ENCODE data around the gene TRAF2.

DNA sequence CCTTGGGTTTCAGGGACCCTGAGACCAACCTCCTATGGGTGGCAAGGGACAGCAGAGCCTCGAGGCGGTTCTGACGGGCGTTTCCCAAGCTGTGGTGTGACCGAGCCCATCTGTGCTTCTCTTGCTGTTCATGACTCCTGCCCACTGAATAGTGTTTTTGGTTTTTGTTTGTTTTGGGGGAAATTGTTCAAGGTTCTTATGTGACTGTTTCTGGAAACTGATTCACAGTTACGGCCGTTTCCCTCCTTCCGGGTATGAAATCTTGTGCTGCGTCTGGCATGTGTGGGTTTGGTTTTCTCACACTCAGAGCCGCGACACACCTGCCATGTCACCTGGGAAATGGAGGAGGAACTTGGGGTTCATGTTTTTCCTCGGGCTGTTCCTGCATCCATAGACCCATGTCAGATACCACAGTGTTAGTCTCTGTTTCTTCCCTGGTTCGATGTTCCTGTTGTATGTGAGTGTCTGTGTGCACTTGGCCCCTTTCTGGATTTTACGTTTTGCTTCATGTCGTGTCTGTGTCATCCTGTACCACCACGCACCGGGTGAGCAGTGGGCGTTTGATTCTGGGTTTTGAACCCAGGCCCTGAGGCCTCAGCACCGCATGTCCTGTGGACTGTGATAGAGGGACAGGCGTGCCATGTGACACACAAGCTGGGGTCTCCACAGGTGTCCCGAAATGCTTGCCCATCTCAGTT is 29.5 kb downstream of the TRAF2 start:
- TF ChIP-seq, protein P1, sequence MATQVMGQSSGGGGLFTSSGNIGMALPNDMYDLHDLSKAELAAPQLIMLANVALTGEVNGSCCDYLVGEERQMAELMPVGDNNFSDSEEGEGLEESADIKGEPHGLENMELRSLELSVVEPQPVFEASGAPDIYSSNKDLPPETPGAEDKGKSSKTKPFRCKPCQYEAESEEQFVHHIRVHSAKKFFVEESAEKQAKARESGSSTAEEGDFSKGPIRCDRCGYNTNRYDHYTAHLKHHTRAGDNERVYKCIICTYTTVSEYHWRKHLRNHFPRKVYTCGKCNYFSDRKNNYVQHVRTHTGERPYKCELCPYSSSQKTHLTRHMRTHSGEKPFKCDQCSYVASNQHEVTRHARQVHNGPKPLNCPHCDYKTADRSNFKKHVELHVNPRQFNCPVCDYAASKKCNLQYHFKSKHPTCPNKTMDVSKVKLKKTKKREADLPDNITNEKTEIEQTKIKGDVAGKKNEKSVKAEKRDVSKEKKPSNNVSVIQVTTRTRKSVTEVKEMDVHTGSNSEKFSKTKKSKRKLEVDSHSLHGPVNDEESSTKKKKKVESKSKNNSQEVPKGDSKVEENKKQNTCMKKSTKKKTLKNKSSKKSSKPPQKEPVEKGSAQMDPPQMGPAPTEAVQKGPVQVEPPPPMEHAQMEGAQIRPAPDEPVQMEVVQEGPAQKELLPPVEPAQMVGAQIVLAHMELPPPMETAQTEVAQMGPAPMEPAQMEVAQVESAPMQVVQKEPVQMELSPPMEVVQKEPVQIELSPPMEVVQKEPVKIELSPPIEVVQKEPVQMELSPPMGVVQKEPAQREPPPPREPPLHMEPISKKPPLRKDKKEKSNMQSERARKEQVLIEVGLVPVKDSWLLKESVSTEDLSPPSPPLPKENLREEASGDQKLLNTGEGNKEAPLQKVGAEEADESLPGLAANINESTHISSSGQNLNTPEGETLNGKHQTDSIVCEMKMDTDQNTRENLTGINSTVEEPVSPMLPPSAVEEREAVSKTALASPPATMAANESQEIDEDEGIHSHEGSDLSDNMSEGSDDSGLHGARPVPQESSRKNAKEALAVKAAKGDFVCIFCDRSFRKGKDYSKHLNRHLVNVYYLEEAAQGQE (IDR thresholded peaks at IDR 0.05; ENCODE audit: insufficient read depth in 1 of 2, low read depth in 2 of 2, low read length in 2 of 2), result no peak
- no peak for TF ChIP-seq POLR2AphosphoS5 (IDR thresholded peaks at IDR 0.05; ENCODE audit: low read depth, low read length)
